DMS53 treated with DMSO at 0.1 percent for 48 hours (cell line): Measurements from ENCODE around the gene GOLM1.
"Not testable (repeated sequence)": the region's sequence is repeated elsewhere in the genome, so short reads cannot be mapped to it uniquely, and the experiment has no call there.

ENCODE experiments used
- DNase-seq: peaks from one replicate; lab custom pipeline; 2025; ENCODE audit not compliant: unreplicated experiment; lab: John Stamatoyannopoulos, UW

Gene GOLM1

DNA sequence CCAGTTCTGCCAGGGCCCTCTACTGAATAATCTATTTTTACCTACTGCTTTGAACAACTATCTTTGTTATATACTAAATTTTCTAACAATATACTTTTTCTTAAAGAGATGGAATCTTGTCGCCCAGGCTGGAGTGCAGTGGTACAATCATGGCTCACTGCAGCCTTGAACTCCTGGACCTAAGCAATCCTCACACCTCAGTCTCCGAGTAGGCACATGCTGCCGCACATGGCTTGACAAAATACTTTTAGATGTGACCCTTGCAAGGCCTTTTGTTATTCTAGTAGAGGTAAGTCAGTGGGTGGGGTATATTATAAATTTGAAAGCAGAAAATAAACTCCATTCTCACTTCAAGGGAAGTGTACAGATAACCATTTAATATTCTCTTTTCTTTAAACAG lies 7.9 kb downstream of the GOLM1 start:
- no peak for DNase-seq

DNA sequence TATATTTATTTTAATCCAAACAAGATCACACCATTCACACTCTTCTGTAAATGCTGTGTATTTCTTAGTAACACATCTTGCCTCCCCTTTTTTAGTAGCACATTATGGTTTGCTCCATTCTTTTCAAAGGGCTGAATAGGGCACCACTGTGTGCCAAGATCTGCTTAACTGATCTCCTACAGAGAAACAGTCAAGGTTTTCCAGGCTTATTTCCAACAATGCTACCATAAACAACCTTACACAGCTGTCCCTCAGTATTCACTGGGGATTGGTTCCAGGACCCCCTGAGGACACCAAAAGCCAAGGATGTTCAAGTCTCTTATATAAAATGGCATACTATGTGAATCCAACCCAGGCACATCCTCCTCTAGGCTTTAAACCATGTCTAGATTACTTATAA lies 16.5 kb downstream of the GOLM1 start:
- no peak for DNase-seq

DNA sequence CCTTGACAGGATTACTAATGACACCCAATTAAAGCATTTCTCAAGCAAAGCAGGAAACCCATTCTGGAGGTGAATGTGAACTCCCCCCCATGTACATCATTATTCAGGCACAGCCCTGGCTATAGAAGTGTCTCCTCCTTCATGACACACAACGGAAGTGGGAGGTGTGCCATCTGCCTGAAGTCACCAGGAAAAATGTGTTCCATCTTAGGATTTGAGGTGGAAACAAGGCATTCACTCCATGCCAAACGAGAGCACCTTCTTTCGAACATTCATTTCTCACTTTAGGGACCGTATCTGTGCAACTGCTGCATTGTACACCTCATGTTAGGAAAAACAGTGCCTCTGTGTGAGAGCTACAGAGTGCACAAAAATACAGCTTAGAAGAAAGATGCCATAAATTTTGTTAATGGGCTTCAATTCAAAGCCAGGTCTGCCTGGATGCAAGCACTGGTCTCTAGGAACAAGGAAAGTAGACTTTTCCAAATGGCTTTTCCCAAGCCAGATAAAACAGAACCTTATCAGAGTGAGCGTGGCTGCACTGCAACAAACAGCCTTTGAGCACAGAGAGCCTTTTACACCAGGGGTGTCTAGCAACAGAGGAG lies 19.4 kb downstream of the GOLM1 start:
- no peak for DNase-seq

DNA sequence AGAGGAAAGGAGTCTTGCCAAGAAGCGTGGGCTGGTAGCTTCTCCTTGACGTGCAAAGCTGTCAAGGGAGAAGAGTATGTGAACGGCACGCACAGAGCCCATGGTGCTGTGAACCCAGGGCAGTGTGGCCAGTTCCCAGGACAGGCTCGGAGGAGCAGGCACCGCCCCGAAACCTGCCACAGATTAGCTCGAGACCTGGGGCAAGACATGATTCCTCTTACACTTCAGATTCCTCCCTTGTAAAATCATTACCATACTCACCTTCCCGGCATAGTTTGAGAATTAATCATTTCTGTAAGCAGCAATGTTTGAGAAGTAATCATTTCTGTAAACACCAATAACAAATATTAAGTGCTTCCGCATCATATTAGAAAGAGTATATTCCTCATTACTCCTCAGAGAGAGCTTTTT lies 19.9 kb downstream of the GOLM1 start:
- no peak for DNase-seq

DNA sequence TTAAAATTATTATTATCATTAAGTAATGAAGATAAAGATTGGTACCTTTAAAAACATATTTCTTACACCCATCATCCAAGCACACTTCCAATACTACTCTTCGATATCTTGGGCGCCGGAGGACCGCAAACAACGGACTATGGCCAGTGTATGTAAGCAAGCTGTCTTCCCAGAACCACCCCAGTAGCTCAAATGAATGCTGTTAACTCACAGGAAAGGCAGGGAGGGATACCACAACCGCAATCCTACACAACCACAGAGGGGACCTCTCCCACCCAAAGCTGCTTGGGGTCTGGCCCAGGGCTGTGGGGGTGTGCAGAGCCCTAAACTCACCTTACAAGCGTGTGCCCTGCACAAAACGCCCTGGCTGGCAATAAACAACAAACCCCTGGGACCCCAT lies 20.6 kb downstream of the GOLM1 start:
- DNase-seq = no peak

DNA sequence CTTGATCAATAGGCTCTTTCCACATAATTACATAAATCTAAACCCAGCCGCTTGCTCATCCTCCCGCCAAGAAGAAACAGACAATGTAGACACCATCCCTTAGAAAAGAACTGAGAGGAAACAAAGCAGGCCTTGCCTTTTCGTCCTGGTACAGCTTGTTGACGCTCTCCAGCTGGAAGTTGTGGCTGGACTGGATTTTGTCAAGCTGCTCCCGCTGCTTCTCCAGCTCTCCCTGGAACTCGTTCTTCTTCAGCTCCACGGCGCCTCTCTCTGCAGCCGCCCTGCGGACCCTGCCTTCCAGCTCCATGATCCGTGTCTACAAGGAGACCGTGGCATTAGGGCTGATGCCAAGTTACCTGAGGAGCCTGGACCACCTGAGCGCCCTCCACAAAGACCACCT lies 22.1 kb downstream of the GOLM1 start:
- DNase-seq = no peak

DNA sequence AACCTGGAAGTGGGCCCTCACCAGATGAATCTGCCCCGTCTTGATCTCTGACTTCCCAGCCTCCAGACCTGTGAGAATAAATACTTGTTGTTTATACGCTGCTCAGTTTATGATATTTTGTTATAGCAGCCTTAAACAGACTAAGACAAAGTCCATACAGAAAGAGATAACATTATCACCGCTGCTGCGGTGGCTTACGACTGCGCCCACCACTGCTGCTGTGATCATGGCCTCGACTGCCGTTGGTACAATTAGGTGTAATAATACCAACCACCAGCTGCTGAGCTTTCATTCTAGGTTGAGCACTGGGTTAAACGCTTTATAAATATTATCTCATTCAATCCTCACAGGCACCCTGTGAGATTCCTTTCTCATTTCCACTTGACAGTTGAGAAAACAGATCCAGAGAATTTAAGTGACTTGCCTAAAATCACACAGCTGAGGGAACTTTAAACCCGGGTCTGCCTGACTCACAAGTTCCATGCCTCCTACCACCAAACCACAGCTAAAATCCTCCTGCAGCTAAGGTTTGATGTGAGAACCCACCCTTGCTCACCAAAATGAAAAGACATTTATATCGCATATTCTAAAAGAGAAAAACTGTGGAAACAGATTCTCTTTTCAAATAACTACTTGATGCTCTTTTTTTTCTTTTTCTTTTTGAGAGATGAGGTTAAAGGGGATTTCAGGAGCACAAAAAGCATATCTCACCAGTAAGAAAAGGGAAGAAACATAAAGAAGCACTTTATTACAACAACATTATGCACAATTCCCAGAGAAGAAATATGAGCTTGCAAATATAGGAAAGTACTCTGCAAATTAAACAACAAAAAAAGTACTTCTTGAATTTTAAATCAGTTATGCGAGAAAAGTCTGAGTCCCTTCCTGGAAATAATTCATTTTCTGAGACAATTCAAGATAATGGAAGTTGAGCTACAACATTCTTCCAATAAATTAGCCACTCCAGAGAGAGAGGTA lies 23.9 kb downstream of the GOLM1 start:
- DNase-seq = no peak

DNA sequence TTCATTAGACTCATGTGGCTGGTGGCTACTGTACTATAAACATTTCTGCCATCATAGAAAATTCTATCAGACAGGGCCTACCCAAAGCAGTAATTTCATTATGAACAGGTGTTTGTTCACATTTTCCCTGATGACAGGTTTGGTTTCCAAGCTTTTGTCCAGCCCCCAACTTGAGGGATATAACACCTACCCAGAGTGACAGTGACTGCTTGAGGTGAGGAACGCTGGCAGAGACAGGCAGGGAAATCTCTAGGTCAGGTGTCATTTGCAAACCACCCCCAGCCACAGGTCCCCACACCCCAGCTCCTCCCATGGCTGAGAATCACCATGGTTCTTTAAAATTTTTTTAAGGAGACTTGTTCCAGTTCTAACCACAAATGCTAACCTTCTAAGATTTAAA lies 25.5 kb downstream of the GOLM1 start:
- DNase-seq = no peak

DNA sequence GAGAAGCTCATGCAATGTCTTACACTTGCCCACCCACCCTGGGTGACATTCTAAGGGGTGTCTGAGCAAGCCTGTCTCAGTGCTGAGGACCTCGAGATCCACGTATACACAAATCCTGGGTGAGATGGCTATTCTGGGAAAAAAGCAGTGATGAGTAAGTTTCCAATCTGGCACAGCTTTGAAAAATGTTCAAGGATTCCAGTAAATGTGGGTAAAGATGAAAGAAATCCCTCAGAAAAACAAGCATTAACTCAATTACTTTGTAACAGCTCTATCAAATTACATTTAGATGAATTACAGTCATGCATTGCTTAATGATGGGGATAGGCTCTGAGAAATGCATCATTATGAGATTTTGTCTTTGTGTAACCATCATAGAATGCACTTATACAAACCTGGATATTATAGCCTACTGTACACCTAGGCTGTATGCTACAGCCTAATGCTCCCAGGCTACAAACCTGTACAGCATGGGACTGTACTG lies 26.9 kb downstream of the GOLM1 start:
- no peak for DNase-seq

DNA sequence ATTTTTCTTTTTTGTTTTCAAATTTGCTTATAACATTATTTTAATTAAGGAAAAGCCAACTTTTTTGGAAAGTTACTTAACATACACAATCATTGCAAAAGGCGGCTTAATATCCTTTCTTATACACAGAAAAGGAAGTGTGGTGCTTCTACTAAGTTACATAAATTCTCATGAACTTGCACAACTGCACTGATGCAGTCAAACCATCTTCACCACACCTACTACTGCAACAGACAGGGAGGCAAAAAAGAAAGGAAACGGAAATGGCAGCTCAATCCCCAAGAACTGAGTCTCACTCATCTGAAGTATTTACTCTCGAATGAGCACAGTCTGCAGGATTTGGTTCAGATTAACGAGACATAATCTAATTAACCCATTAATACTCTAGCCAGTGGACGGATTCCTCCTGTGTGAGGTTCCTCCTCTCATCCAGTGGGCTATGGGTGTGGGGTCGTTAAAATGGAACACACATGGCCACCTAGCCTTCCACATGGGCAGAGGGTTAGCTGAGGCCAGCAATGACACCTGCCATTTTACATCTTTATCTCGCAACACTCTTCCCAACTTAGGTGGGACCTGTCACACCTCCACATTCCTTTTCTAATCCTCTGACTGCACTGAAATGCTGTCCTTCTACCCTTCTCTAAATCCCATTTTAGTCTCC lies 30.0 kb downstream of the GOLM1 start:
- no peak for DNase-seq

DNA sequence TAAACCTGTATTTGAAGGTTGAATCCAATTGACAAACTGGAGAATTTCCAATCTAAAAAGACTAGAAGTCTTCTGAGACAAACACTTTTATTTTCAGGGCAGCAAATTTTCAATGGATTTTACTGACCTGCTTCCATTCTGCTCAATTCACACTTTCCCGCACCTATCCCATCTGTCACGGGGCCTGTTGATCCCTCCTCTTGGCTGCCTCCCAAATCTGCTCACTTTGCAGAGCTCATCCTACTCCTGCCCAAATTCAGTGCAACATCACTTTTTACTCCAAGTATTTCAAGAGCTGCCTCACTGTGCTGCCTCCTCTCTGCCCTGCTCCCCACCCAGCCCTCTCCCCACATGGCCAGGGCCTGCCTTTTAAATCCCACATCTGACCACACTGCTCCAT lies 35.1 kb downstream of the GOLM1 start:
- no peak for DNase-seq

DNA sequence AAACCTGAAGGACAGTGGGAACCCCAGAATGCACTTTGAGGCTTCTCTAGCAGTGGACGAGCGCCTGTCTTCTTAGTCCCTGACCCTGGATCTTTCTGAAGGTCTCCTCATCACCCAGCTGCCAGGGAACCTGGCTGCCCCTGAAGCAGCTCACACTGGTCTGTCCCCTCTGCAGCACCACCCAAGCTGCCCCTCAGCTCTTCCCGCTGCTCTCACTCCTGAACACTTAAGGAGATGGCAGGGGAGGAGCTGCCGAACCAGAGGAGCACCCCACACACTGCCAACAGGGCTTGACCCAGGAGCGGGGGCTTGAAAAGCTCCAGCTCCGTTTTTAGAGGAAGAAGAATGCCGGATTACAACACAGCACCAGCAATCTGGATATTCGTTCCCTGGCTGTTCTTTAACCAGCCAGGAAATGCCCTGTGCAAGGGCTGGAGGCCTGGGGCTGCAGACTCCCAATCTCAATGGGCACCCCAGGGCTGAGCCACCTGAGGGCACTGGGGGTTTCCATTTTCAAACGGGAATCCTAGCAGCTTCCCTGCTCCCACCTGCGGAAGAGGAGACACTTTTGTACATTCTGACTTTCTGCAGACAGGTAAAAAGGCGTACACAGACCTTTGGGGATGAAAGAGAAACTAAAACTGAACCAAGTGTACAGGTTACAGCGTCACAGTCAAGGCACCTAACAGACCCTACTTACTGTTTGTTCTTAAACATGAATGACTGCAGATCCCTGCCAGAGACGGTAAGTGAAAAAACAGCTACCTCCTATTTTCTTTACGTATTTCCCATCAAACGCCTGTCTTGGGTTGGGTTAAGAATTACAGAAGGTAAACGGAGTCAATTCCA lies 36.3 kb downstream of the GOLM1 start:
- no peak for DNase-seq

DNA sequence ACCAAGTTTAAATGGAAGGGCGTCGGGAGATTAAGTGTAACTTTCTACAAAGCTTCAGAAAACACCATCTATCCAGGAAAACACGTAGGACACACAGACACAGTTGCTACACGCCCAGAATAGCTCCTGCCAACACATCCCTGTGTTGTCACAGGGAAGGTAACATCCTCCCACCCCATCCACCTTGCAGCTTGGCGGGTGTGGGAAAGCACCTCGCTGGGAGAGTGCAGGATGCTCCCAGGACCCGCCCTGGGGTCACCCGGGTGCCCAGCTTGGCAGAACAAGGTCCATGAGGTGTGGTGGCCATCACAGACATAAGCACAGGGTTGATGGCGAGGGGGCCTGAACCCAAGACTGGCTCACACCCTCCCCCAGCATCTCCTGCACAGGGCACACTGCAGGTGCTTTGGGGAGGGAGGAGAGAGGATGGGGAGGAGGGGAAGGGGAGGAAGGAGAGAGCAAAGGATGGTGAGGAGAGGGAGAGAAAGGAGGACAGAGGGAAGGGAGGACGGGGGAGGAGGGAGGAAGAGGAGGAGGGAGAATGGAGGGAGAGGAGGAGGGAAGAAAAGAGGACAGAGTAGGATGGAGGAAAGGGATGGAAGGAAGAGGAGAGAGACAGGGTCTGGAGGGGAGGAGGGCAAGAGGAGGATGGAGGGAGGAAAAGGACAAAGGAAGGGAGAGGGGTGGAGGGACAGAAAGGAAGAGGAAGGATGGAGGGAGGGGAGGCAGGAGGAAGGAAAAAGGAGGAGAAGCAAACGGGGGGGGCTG lies 37.2 kb downstream of the GOLM1 start:
- no peak for DNase-seq

DNA sequence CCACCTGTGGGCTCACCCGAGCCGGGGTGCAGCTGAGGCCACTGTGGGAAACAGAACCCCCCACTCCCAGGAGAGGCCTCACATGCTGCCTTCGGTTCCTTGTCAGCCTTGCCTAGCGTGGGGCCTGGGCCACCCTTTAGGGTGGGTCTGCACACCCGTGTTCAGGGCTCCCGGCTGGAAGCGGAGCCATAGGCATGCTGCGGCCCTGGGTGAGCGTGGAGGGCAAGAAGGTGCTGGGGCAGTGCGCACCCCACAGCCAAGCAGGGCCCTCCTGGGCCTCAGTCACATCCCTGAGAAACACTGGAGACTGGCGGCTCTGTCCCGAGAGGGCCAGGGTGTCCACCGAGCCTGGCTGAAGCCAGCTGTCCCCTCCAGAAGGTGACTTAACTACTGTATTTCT lies 41.9 kb downstream of the GOLM1 start:
- DNase-seq = no peak

DNA sequence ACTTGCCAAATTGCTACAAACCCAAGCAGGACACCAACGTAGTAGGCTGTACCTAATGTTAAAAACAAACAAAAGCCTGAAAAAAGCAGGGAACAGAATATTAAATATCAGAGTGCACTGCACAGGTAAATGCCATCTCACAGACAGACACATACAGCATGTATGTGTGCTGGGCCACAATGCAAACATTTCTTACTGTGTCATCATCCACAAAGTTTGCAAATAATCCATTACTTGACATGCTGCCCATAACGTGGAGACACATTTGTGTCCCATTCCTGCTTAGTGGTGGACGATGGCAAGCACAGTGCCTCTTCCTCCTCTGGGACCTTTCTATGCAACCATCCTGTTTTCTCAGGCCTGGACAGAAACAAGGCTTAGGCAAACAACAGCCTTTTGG lies 44.7 kb downstream of the GOLM1 start:
- no peak for DNase-seq

DNA sequence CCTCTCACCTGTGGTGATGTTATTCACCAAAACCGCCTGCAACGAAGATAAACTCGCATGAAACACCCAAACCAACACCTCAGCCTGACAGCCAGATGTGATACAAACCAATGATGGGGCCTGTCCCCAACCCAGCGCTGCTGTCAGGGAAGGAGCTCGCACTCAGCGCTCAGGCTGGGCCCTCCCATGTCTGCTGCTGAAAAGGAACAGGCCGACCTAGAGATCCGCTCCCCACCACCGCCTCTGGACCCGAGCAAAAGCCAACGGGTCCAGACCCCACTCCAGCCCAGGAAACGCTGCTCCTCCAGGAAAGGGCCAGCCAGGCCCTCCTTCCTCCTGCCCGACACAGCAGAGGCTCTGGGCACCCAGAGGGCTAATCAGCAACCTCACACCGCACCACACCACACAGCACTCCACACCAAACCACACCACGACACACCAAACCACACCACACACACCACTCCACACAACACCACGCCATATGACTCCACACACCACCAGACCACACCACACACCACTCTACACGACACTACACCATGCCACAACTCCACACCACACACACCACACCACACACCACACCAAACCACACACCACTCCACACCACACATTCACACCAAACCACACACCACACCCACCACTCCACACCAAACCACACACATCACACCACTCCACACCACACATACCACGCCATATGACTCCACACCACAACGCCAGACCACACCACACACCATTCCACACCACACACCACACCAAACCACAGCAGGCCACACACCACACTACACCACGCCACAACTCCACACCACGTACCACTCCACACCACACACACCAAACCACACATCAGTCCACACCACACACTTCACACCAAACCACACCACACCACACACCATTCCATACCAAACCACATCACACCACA lies 46.5 kb downstream of the GOLM1 start:
- no peak for DNase-seq

DNA sequence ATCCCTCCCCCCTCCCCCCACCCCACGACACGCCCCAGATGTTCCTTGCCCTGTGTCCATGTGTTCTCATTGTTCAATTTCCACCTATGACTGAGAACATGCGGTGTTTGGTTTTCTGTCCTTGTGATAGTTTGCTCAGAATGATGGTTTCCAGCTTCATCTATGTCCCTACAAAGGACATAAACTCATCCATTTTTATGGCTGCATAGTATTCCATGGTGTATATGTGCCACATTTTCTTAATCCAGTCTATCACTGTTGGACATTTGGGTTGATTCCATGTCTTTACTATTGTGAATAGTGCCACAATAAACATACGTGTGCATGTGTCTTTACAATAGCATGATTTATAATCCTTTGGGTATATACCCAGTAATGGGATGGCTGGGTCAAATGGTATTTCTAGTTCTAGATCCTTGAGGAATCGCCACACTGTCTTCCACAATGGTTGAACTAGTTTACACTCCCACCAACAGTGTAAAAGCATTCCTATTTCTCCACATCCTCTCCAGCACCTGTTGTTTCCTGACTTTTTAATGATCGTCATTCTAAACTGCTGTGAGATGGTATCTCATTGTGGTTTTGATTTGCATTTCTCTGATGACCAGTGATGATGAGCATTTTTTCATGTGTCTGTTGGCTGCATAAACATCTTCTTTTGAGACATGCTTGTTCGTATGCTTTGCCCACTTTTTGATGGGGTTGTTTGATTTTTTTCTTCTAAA lies 51.2 kb downstream of the GOLM1 start:
- not testable (repeated sequence) for DNase-seq

DNA sequence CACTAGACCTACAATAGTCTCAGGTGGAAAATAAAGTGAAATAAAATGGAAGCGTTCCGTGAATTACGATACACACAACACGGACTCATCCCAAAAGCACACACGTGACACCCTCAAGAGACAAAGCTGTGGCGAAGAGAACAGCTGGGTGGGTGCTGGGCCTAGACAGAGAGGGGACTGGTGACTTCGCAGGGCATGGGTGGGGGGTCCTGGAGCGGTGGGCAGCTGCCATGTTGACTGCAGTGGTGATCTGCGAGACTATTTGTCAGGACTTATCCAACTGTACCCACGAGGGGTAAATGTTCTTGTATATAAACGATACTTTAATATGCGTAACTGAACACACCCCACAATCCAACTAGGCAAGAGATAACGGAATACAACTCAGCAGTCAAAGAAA lies 52.0 kb downstream of the GOLM1 start:
- DNase-seq = no peak
